ENCODE measurements around the gene NBAS.

GRCh38 chr2:15546297-15547098 is 14.6 kb downstream of the NBAS start:
- TF ChIP-seq EZH2phosphoT487 (IDR thresholded peaks at IDR 0.05; ENCODE audit: insufficient read depth, low read depth): no peak
- no peak for TF ChIP-seq EZH2 (IDR thresholded peaks at IDR 0.05; ENCODE audit: insufficient read depth, poor library complexity, severe bottlenecking)

All from GM23248 (cell line).